Measurements from ENCODE around the gene IL22RA1.

DNA sequence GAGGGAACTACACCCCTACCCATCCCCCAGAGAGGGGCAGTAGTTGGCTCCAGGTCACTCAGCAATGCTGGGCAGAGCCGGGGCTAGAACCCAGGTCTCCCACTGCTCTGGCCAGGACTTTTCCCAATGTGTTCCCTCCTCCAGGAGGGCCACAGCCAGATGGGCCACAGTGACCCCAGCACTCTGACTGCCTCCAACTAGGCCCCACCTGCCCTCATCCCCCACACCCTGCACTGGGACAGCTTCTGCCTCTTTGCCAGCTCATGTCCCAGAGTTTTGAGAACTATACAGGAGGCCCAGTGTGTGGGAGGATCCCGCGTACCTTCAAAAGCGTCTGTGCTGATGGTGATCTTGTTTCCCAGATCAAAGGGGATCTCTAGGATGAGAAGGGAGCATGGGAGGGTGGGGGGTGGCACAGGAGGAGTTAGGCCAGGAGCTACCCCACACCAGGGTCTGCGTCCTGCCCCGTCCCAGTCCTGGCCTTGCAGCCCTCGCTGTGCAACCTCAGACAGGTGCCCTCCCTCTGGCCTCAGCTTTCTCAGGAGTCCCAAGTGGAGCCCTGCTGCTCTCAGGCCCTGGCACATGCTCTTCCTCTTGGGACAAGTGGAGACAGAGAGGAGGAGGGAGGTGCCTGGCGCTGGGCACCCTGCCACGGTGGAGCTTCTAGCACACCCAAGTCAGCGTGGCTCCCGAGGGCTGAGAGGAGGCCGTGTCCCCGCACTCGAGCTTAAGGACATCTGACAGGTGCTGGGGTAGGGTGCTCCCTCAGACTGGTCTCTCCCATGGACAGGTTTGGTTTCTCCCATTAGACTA, 53.0 kb downstream of the IL22RA1 start:
- TF ChIP-seq, protein P1, sequence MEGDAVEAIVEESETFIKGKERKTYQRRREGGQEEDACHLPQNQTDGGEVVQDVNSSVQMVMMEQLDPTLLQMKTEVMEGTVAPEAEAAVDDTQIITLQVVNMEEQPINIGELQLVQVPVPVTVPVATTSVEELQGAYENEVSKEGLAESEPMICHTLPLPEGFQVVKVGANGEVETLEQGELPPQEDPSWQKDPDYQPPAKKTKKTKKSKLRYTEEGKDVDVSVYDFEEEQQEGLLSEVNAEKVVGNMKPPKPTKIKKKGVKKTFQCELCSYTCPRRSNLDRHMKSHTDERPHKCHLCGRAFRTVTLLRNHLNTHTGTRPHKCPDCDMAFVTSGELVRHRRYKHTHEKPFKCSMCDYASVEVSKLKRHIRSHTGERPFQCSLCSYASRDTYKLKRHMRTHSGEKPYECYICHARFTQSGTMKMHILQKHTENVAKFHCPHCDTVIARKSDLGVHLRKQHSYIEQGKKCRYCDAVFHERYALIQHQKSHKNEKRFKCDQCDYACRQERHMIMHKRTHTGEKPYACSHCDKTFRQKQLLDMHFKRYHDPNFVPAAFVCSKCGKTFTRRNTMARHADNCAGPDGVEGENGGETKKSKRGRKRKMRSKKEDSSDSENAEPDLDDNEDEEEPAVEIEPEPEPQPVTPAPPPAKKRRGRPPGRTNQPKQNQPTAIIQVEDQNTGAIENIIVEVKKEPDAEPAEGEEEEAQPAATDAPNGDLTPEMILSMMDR (IDR thresholded peaks at IDR 0.05; ENCODE audit: insufficient read depth, low read length, poor library complexity, severe bottlenecking), result no peak
- no peak for TF ChIP-seq EZH2phosphoT487 (conservative IDR thresholded peaks at IDR 0.05; ENCODE audit: low read length)
